ENCODE data around the gene AP3D1. TPM values are rescaled to one million over a fixed set of nuclear protein-coding genes. Genes with fewer than 3 reads are reported as not detected.

Gene AP3D1
- total RNA-seq, 3 donors from 2014 or later: 53.6 to 68.5 (median 54.0) TPM

GRCh38 chr19:2109046-2109864 lies 42.1 kb downstream of the AP3D1 start:
- intact Hi-C loops (cut with DNase I; ENCODE audit: low total_unique reads): no loop called here
- Histone ChIP-seq H3K27me3 (no peaks in the 10 kb centered on the region), H3K27ac (no peak overlapping the region), H3K9me3 (peaks cover 0 to 9% of the 10 kb centered on the region in 2 donors), H3K36me3 (peaks cover 14% of the 10 kb centered on the region), H3K4me3 (no peak overlapping the region), H3K4me1 (no peaks in the 10 kb centered on the region)
- TF ChIP-seq POLR2AphosphoS5 (IDR thresholded peaks at IDR 0.05) (no peak), POLR2A (IDR thresholded peaks at IDR 0.05) (no peak), CTCF (IDR thresholded peaks at IDR 0.05) (no peak)
- DNase-seq (ENCODE audit: low spot score in 2 of 2): no peak

GRCh38 chr19:2108251-2109016 lies 42.9 kb downstream of the AP3D1 start:
- no peak for DNase-seq (ENCODE audit: low spot score in 2 of 2)
- H3K27ac ChIP-seq: no peak overlapping the region
- TF ChIP-seq POLR2AphosphoS5 (IDR thresholded peaks at IDR 0.05): no peak
- TF ChIP-seq POLR2A (IDR thresholded peaks at IDR 0.05): no peak
- no peak for TF ChIP-seq CTCF (IDR thresholded peaks at IDR 0.05)
- H3K4me1 ChIP-seq: no peaks in the 10 kb centered on the region
- H3K27me3 ChIP-seq: no peaks in the 10 kb centered on the region
- H3K9me3 ChIP-seq: peaks cover 0 to 9% of the 10 kb centered on the region in 2 donors
- H3K36me3 ChIP-seq: peaks cover 14% of the 10 kb centered on the region
- intact Hi-C loops (cut with DNase I; ENCODE audit: low total_unique reads): no loop called here
- no peak overlapping the region for H3K4me3 ChIP-seq

- TF ChIP-seq POLR2A (IDR thresholded peaks at IDR 0.05) (no peak), POLR2AphosphoS5 (IDR thresholded peaks at IDR 0.05) (no peak), CTCF (IDR thresholded peaks at IDR 0.05) (no peak)
- no peak overlapping the region for H3K4me3 ChIP-seq
- no peaks in the 10 kb centered on the region for H3K27me3 ChIP-seq
- H3K4me1 ChIP-seq: no peaks in the 10 kb centered on the region
- no peak for DNase-seq (ENCODE audit: low spot score in 2 of 2)
- peaks cover 9% of the 10 kb centered on the region for H3K36me3 ChIP-seq
- peaks cover 0 to 9% of the 10 kb centered on the region in 2 donors for H3K9me3 ChIP-seq
- intact Hi-C loops (cut with DNase I; ENCODE audit: low total_unique reads): no loop called here
- no peak overlapping the region for H3K27ac ChIP-seq
Observed at GRCh38 chr19:2103045-2103707, 48.2 kb downstream of the AP3D1 start.

GRCh38 chr19:2101417-2102335 lies 49.7 kb downstream of the AP3D1 start:
- peaks cover 0 to 9% of the 10 kb centered on the region in 2 donors for H3K9me3 ChIP-seq
- intact Hi-C loops (cut with DNase I; ENCODE audit: low total_unique reads): no loop called here
- H3K4me1 ChIP-seq: peaks cover 0 to 5% of the 10 kb centered on the region in 2 donors
- no peak overlapping the region for H3K27ac ChIP-seq
- no peak for TF ChIP-seq CTCF (IDR thresholded peaks at IDR 0.05)
- no peak for TF ChIP-seq POLR2A (IDR thresholded peaks at IDR 0.05)
- H3K4me3 ChIP-seq: no peak overlapping the region
- no peaks in the 10 kb centered on the region for H3K27me3 ChIP-seq
- no peak for DNase-seq (ENCODE audit: low spot score in 2 of 2)
- H3K36me3 ChIP-seq: peaks cover 8% of the 10 kb centered on the region
